ENCODE measurements around the gene SERPINA5. TPM values are rescaled to one million over a fixed set of nuclear protein-coding genes. Genes with fewer than 3 reads are reported as not detected.
"Not testable (repeated sequence)": the region's sequence is repeated elsewhere in the genome, so short reads cannot be mapped to it uniquely, and the experiment has no call there.

Gene SERPINA5
- total RNA-seq, 1 experiment from 2014 or later, result 0.17 TPM

GRCh38 chr14:94598816-94599655 lies 17.8 kb downstream of the SERPINA5 start:
- DNase-seq (ENCODE audit: low read depth), result peak; percentile 96

GRCh38 chr14:94599656-94600004 lies 18.4 kb downstream of the SERPINA5 start:
- DNase-seq (ENCODE audit: low read depth), result peak; percentile 45

GRCh38 chr14:94600148-94600545 lies 18.9 kb downstream of the SERPINA5 start:
- no peak for DNase-seq (ENCODE audit: low read depth)

GRCh38 chr14:94601884-94602391 lies 20.7 kb downstream of the SERPINA5 start:
- peak; percentile 86 for DNase-seq (ENCODE audit: low read depth)

- DNase-seq (ENCODE audit: low read depth), result no peak
Observed at GRCh38 chr14:94602722-94603121, 21.5 kb downstream of the SERPINA5 start.

GRCh38 chr14:94605361-94605760 lies 24.1 kb downstream of the SERPINA5 start:
- DNase-seq (ENCODE audit: low read depth), result no peak

- DNase-seq (ENCODE audit: low read depth), result not testable (repeated sequence)
Observed at GRCh38 chr14:94608966-94609365, 27.7 kb downstream of the SERPINA5 start.

GRCh38 chr14:94611179-94611578 lies 30.0 kb downstream of the SERPINA5 start:
- no peak for DNase-seq (ENCODE audit: low read depth)

- no peak for DNase-seq (ENCODE audit: low read depth)
Observed at GRCh38 chr14:94612174-94612573, 30.9 kb downstream of the SERPINA5 start, which contains the start of gene SERPINA3. SERPINA3 (plus strand) TSS chr14:94612391; CDS start chr14:94614442, 2,051 bp downstream.

- DNase-seq (ENCODE audit: low read depth), result no peak
Observed at GRCh38 chr14:94612580-94613554, 31.6 kb downstream of the SERPINA5 start.

- no peak for DNase-seq (ENCODE audit: low read depth)
Observed at GRCh38 chr14:94613720-94614644, 32.8 kb downstream of the SERPINA5 start.

GRCh38 chr14:94614802-94615201 lies 33.6 kb downstream of the SERPINA5 start:
- no peak for DNase-seq (ENCODE audit: low read depth)

GRCh38 chr14:94615254-94615653 lies 34.0 kb downstream of the SERPINA5 start:
- DNase-seq (ENCODE audit: low read depth), result no peak

- no peak for DNase-seq (ENCODE audit: low read depth)
Observed at GRCh38 chr14:94615823-94616570, 34.8 kb downstream of the SERPINA5 start.

GRCh38 chr14:94617366-94617941 lies 36.2 kb downstream of the SERPINA5 start:
- DNase-seq (ENCODE audit: low read depth), result no peak

GRCh38 chr14:94617988-94618822 lies 37.0 kb downstream of the SERPINA5 start:
- DNase-seq (ENCODE audit: low read depth), result no peak

- no peak for DNase-seq (ENCODE audit: low read depth)
Observed at GRCh38 chr14:94619297-94619696, 38.1 kb downstream of the SERPINA5 start.

- DNase-seq (ENCODE audit: low read depth), result no peak
Observed at GRCh38 chr14:94620597-94620996, 39.4 kb downstream of the SERPINA5 start.

Data from Daoy (cell line).